GM18858 (cell line): ENCODE results near the gene DUSP1.
"Not testable (repeated sequence)": the region's sequence is repeated elsewhere in the genome, so short reads cannot be mapped to it uniquely, and the experiment has no call there.

ENCODE experiments used
- ATAC-seq: cut with Tn5 transposase; IDR thresholded peaks from one replicate; pipeline ENCODE4 v1.9.1; 2021; ENCODE audit not compliant: unreplicated experiment

The DUSP1 gene

GRCh38 chr5:172797771-172798191 is 26.8 kb upstream of the DUSP1 start:
- ATAC-seq = no peak

GRCh38 chr5:172796306-172796705 is 25.3 kb upstream of the DUSP1 start:
- ATAC-seq = no peak

DNA sequence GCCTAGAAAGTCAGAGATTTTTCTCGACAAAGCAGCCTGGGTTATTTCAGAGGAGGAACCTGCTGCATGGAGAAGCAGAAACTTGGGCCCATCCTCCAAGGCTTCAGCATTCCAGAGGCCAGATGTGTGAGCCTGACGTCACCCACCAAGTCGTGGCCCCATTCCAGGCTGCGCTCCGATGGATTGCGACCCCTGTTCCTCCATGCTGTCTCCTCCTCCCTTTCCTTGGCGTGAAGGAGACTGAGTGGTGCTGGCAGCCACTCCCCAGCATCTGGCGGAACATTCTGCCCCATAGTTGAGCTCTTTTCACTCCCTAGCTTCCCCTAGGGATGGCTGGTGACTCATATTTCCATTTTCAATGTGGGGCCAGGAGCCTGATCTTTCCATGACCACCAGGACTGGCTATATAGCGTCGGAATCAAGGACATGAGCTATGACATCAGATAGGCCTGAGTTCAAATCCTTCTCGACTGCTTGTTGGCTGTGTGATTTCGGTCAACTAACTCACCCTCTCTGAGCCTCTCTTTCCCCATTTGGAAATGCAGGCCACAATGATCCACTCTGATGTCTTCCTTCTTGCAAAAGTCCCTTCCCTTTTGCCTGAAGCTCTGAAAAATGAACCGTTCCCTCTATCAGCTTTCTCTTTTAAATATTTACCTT is 24.5 kb upstream of the DUSP1 start:
- no peak for ATAC-seq

- no peak for ATAC-seq
Measured at GRCh38 chr5:172793577-172794488, 22.8 kb upstream of the DUSP1 start.

- no peak for ATAC-seq
Measured at GRCh38 chr5:172792701-172793570, 21.9 kb upstream of the DUSP1 start.

DNA sequence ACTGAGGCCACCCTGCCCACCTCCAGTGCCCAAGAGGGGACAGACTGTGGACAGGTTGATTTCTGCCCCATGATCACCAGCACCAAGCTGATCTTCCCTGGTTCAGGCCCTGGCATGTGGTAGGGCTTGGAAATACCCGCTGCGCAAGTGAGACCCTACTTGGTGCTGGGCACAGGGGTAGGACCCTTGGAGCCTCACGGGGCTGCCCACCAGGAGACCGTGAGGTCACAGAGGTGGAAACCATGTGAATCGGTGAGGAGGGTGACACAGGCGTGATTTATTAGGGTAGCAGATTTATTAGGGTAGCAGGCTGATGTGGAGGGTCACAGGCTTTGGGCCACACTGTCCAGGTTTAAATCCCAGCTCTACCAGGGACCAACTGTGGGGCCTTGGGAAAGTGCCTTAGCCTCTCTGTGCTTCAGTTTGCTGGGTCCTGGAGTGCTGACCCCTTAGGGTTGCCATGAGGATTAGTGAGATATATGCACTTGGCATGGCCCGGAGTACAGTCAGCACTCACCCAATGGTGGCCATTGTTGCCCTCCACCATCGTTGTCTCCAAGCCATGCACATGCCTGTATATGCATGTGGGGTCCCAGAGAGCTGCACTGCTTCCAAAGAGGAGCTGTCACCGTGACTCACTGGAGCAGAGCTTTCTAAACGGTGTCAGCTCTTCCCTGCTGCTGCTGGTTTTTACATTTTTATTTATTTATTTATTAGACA is 20.9 kb upstream of the DUSP1 start:
- no peak for ATAC-seq

GRCh38 chr5:172791286-172791685 is 20.3 kb upstream of the DUSP1 start:
- no peak for ATAC-seq

DNA sequence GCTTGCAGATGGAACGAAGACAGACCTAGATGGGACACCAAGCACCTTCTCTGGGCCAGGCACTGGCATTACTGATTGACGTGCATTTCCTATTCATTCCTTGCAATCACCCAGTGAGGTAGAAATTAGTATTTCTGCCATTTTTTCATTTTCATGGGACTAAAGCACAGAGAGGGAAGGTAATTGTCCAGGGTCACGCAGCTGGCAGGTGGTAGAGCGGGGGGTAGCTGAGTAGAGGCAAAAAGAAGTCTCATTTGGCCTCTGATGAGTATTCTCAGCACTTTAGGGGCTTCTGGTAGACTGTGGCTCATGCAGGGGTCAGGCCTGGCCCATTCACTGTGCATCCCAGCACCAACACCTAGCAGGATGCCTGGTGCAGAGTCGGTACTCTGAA is 19.5 kb upstream of the DUSP1 start:
- ATAC-seq = no peak

GRCh38 chr5:172789687-172790495 is 18.9 kb upstream of the DUSP1 start:
- no peak for ATAC-seq

- no peak for ATAC-seq
Measured at GRCh38 chr5:172788771-172789686, 18.0 kb upstream of the DUSP1 start.

- not testable (repeated sequence) for ATAC-seq
Measured at GRCh38 chr5:172787538-172787937, 16.5 kb upstream of the DUSP1 start.

- no peak for ATAC-seq
Measured at GRCh38 chr5:172786736-172787462, 15.9 kb upstream of the DUSP1 start.

DNA sequence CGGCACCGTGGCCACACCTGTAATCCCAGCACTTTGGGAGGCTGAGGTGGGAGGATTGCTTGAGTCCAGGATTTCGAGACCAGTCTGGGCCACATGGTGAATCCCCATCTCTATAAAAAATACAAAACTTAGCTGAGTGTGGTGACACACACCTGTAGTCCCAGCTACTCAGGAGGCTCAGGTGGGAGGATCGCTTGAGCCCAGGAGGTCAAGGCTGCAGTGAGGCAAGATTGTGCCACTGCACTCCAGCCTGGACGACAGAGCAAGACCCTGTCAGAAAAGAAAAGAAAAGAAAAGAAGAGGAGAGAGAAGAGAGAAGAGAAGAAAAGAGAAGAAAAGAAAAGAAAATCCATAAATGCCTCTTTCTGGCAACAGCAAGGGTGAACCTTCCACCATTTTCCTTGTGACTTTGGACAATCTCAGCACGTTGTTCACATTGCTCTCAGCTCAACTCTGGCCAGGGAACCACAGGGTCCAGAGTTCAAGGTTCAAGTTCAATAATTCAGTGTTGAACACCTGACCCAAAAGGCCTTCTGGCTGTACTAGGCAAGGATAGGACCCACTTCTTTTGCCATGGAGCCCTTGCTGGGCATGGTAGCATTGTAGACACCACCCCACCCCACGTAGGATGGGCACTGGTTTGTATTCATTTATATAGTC is 14.6 kb upstream of the DUSP1 start:
- no peak for ATAC-seq

DNA sequence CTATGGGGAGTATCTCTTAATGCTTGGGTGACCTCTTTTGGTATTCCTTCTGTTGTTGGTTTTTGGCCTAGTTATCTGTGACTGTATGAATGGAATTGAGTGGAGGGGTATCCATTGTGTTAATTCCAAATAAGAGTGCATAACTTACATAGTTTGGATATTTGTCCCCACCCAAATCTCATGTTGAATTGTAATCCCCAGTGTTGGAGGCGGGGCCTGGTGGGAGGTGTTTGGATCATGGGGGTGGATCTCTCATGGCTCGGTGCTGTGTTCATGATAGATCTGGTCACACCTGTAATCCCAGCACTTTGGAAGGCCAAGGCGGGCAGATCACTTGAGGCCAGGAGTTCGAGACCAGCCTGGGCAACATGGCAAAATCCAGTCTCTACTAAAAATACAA is 13.2 kb upstream of the DUSP1 start:
- ATAC-seq = not testable (repeated sequence)

GRCh38 chr5:172783319-172783718 is 12.3 kb upstream of the DUSP1 start:
- ATAC-seq = not testable (repeated sequence)

GRCh38 chr5:172782169-172783039 is 11.4 kb upstream of the DUSP1 start:
- ATAC-seq = no peak
